ENCODE data around the gene PRICKLE2.

PRICKLE2 gene

GRCh38 chr3:64187065-64187959 lies 38.0 kb downstream of the PRICKLE2 start:
- peak; percentile 71 for DNase-seq

DNA sequence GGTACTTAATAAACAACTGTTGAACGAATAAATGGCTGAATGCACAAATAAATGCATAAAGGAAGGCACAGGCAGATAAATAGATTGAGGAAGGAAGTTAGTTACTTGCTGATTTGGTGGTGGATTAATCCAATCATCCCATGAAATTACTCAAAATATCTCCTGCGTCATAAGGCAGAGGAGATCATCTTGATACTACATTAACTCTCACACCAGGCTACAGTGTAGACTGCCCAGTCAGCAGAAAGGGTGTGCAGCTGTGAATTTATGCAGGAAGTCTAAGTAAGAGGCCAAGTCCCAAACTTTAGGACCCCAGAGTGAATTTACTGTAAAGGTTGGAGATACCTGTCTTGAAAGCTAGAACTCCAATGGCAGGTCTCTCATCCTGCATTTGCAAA lies 38.6 kb downstream of the PRICKLE2 start:
- DNase-seq = no peak

- DNase-seq = no peak
Measured at GRCh38 chr3:64185436-64185835, 39.8 kb downstream of the PRICKLE2 start.

- DNase-seq = no peak
Measured at GRCh38 chr3:64184621-64185020, 40.6 kb downstream of the PRICKLE2 start.

DNA sequence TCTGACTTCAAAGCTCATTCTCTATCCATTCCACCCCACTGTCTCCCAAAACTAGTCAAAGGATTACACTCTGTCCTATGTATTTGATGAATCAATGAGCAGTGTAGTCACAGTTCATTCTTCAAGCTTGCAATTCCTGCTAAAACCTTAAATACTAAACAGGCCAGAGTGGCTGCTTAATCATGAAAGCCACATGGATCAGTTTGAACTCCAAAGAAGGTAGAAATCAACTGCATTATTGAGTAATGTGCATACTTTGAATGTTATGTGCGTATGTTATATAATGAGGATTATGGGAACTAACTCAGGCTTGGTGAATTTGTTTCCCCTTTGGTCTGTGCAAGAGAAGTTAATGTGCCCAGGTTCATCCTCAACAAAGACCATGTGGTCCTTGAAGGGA lies 45.4 kb downstream of the PRICKLE2 start:
- DNase-seq = no peak

- DNase-seq = no peak
Measured at GRCh38 chr3:64179249-64179648, 46.0 kb downstream of the PRICKLE2 start.

GRCh38 chr3:64178419-64178818 lies 46.8 kb downstream of the PRICKLE2 start:
- no peak for DNase-seq

- no peak for DNase-seq
Measured at GRCh38 chr3:64176461-64176996, 48.7 kb downstream of the PRICKLE2 start.

DNA sequence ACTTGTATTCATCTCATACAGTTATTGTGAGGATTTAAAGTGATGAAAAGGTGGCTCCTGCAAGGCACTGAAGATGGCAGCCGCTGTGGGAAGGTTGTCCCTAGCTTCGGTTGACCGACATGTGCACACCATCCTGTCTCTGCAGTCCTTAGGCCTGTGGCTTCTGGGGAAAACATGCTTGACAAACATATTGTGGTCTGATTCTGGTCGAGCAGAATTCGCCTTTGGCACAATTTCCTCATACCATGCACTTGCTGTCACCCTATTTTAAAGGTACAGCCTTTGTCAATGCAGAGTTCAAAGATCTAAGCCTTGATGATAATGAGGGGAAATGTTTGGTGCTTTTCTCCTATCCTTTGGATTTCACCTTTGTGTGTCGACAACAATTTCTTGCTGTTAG lies 50.9 kb downstream of the PRICKLE2 start:
- no peak for DNase-seq

DNA sequence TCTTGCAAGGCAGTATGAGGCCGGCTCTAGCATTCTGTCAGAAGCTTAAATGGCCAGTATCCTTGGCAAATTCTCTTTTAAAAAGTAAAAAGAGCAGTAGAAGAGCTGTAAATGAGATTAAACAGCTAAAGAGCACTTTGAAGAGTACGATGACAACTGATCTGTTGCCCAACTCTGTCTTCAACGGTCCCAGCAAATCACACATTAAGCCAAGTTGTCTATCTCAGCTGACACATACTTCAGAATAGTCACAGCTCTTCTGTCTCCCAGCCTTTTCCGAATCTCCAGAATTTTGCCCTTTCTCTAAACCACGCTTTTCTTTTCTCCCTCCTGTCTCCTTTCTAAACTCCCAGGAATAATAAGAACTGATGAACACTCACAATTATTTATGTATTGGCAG lies 51.7 kb downstream of the PRICKLE2 start:
- DNase-seq = no peak

- DNase-seq = no peak
Measured at GRCh38 chr3:64170270-64170669, 55.0 kb downstream of the PRICKLE2 start.

DNA sequence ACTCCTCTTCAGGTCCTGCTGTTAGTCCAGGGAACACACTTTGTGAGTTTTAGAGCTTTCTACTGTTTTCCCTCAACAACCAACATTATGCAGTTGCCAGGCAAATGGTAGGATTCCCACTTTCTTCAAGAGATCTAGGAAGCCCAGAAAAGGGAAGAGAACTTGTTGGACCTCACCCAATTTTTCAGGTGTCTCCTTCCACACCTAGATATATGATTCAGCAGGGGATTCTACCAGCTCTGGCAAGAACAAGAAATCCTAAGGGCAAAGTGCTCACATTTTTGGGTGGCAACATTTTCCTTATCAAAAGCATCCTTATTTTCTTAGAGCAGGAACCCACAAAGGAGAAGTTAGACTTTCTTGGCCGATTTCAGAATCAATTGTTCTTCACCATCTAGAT lies 57.4 kb downstream of the PRICKLE2 start:
- DNase-seq = no peak

- DNase-seq = no peak
Measured at GRCh38 chr3:64167351-64167750, 57.9 kb downstream of the PRICKLE2 start.

DNA sequence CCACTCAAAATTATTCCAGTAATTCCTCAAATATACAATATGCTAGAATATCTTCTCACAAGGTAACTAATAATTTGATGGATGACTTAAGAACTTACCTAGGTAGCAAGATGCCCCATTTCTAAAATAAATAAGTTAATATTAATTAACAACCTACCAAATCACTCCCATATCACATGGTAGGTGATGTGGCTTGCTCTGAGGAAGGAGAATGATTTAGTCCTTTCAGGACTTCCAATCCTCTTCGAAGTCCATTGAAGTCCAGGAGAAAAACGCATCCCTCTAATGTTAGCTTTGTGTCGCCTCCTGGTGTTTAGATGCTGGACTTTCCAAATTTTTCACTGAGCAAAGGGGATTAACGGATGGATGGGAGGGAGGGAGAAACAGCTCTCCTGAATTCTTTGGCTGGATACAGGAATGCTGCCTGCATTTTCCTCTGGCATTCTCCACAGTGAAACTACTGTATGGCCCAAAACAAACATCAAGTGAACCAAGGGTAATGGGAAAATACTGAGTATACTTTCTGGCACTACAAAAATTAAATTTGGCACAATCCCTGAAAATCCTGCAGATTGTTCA lies 58.6 kb downstream of the PRICKLE2 start:
- no peak for DNase-seq

- no peak for DNase-seq
Measured at GRCh38 chr3:64164349-64164748, 60.9 kb downstream of the PRICKLE2 start.

DNA sequence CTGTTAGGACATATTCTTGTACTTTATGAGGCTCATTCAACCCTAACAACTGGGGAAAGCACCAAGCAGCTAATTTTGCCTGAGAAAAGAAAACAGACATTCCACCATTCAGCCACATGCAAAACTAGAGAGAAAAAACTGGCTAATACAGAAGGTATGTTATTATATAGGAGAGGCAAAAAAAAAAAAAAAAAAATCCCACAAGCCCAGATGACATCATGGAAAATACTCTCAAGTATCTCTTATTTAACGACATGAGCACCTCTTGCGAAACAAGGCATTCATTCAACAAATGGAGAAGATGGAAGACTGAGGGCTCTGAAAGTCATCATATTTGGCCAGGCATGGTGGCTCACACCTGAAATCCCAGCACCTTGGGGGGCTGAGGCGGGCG lies 61.5 kb downstream of the PRICKLE2 start:
- DNase-seq = no peak

- no peak for DNase-seq
Measured at GRCh38 chr3:64163019-64163754, 62.1 kb downstream of the PRICKLE2 start.

DNA sequence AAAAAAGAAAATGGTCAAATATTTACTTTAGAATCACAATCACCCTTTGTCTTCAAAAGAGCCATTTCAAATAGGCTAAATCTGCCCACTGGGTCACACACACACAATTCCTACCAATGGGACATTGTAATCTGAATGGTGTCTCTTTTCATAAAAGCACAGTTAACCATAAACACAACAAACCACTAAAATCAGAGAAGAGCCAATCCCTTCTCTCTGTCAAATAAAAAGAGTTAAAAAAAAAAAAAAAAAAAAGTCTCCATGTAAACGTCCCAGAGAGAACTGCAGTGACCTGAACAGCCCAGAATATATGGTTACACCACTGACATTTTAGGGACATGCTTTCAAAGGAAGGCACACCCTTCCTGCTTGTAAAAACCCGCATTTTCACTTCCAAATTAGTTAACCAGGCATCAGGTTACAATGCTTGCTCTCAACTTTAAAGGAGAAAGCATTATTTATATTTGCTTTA lies 63.7 kb downstream of the PRICKLE2 start:
- DNase-seq = no peak

DNA sequence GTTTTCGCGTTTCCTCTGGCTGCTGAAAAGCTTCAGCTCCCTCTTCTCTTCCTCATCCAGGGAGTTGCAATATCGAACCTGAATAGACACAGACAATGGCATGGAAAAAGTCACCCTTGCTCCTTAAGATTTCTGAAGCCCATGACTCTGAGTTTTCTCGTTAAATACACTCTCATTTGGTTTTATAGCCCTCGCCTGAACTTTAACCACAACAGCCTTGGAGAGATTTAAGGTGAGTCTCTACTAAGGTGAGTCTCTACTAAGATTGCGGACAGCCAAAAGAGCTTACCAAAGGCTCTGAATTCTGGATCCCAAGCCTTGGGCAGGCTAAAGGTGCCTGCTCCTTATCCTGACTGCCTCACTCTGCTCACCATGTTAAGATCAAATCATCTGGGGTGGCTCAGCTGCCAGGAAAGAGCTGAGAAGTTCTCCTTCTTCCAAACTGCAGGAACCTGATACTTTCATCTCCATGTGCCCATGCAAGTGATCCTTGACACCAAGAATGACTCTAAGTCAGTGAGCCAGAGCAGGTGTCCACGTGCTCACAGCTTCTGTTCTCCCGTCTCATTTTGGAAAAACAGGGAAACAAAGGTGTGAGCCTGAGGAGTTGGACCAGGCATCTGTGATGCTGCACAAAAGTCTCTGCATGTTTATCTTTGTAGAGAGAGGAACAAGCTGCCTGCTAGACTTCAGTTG lies 65.1 kb downstream of the PRICKLE2 start:
- no peak for DNase-seq

DNA sequence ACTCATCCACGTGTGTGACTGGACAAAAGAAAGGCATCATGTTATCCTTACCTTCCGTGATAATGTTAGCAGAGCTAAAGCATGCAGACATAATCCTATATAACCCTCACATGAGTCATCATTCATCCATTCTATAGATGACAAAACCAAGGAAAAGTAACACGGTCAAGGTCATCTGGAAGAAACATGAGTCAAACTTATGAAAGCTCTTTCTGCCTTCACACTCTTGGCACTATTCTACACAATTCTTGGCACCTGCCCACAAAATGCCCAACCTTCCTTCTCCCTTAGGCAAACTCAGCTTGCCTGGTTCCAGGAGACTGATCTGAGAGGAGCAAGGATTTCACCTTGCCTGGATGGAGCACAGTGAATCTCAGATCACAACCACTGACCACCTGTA lies 66.9 kb downstream of the PRICKLE2 start:
- DNase-seq = no peak

GRCh38 chr3:64157150-64158035 lies 67.9 kb downstream of the PRICKLE2 start:
- no peak for DNase-seq

DNA sequence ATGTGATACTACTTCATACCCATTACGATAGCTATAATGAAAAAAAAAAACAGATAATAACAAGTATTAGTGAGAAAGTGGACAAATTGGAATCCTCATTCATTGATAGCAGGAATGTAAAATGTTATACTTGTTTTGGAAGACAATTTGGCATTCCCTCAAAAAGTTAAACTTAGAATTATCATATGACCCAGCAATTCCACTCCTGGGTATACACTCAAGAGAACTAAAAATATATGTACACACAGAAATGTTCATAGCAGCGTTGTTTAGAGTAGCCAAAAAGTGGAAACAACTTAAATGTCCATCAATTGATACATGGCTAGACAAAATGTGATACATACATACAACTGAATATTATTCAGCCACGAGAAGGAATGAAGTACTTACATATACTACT lies 69.9 kb downstream of the PRICKLE2 start:
- DNase-seq = no peak
